ENCODE measurements around the gene TNFAIP8.

GRCh38 chr5:119327018-119327417, 28.8 kb upstream of the TNFAIP8 start:
- TF ChIP-seq CTCF (conservative IDR thresholded peaks at IDR 0.05; ENCODE audit: low read depth in 2 of 2) (no peak), POLR2AphosphoS5 (IDR thresholded peaks at IDR 0.05; ENCODE audit: low read depth) (no peak), CREB1 (CRISPR knock-in tag; IDR thresholded peaks at IDR 0.05; ENCODE audit: low read depth) (no peak), REST (IDR thresholded peaks at IDR 0.05; ENCODE audit: unreplicated experiment) (no peak), EZH2phosphoT487 (IDR thresholded peaks at IDR 0.05; ENCODE audit: unreplicated experiment) (no peak), EZH2 (IDR thresholded peaks at IDR 0.05; ENCODE audit: low read depth, unreplicated experiment) (no peak), JUNB (IDR thresholded peaks at IDR 0.05; ENCODE audit: unreplicated experiment) (no peak), ETS1 (IDR thresholded peaks at IDR 0.05) (no peak)

Data from GM23338 (cell line).